ENCODE measurements around the gene TMEM208. TPM values are rescaled to one million over a fixed set of nuclear protein-coding genes. Genes with fewer than 3 reads are reported as not detected.
A peak's percentile ranks its signal among the peaks of the same experiment; 100 is the strongest.

TMEM208 gene
- total RNA-seq, 1 donor from 2014 or later, result 11.0 TPM

- intact Hi-C loops (cut with DNase I), result no loop called here
- ATAC-seq (ENCODE audit: poor library complexity) (no peak), DNase-seq (no peak)
These were observed 18.7 kb downstream of the TMEM208 start for GRCh38 chr16:67245674-67246080.

- DNase-seq (peak; percentile 86), ATAC-seq (ENCODE audit: poor library complexity) (peak; percentile 56)
- intact Hi-C loops (cut with DNase I), result no loop called here
These were observed 19.3 kb downstream of the TMEM208 start for GRCh38 chr16:67246081-67246755.

- ATAC-seq (ENCODE audit: poor library complexity) (peak; percentile 15), DNase-seq (no peak)
- intact Hi-C loops (cut with DNase I), result no loop called here
These were observed 19.8 kb downstream of the TMEM208 start for GRCh38 chr16:67246756-67247191.

- ATAC-seq (ENCODE audit: poor library complexity), result peak; percentile 85
- intact Hi-C loops (cut with DNase I), result no loop called here
- DNase-seq, result peak; percentile 99
These were observed 20.5 kb downstream of the TMEM208 start, which contains the start of gene FHOD1 for GRCh38 chr16:67247192-67248072. TSS of gene FHOD1 (minus strand) at chr16:67247481. CDS start at chr16:67247410, 71 bp downstream.

GRCh38 chr16:67248073-67248400, 21.1 kb downstream of the TMEM208 start:
- DNase-seq, result no peak
- ATAC-seq (ENCODE audit: poor library complexity), result peak; percentile 1
- intact Hi-C loops (cut with DNase I), result no loop called here

GRCh38 chr16:67248401-67249177, 21.7 kb downstream of the TMEM208 start, which contains the start of gene SLC9A5:
TSS of gene SLC9A5 (plus strand) at chr16:67248979. CDS start at chr16:67249015, 36 bp downstream.
- ATAC-seq (ENCODE audit: poor library complexity), result no peak
- intact Hi-C loops (cut with DNase I), result no loop called here
- peak; percentile 61 for DNase-seq

GRCh38 chr16:67249178-67250044, 22.5 kb downstream of the TMEM208 start:
- intact Hi-C loops (cut with DNase I), result no loop called here
- ATAC-seq (ENCODE audit: poor library complexity) (no peak), DNase-seq (no peak)

GRCh38 chr16:67250045-67250327, 23.1 kb downstream of the TMEM208 start:
- intact Hi-C loops (cut with DNase I), result no loop called here

GRCh38 chr16:67252609-67253497, 25.9 kb downstream of the TMEM208 start:
- DNase-seq, result no peak
- intact Hi-C loops (cut with DNase I), result no loop called here
- no peak for ATAC-seq (ENCODE audit: poor library complexity)

More at GRCh38 chr16:67250045-67250327, 23.1 kb downstream of the TMEM208 start:
- no peak for ATAC-seq (ENCODE audit: poor library complexity)
- no peak for DNase-seq

- intact Hi-C loops (cut with DNase I), result no loop called here
- no peak for DNase-seq
- peak; percentile 32 for ATAC-seq (ENCODE audit: poor library complexity)
These were observed 28.0 kb downstream of the TMEM208 start for GRCh38 chr16:67254801-67255552.

- DNase-seq (no peak), ATAC-seq (ENCODE audit: poor library complexity) (no peak)
- intact Hi-C loops (cut with DNase I), result no loop called here
These were observed 28.8 kb downstream of the TMEM208 start for GRCh38 chr16:67255553-67256221.

- intact Hi-C loops (cut with DNase I), result no loop called here
- DNase-seq (no peak), ATAC-seq (ENCODE audit: poor library complexity) (no peak)
These were observed 29.8 kb downstream of the TMEM208 start for GRCh38 chr16:67256701-67257230.

- DNase-seq, result no peak
- ATAC-seq (ENCODE audit: poor library complexity), result no peak
- intact Hi-C loops (cut with DNase I), result no loop called here
These were observed 30.7 kb downstream of the TMEM208 start for GRCh38 chr16:67257486-67258160.

- ATAC-seq (ENCODE audit: poor library complexity) (no peak), DNase-seq (no peak)
- intact Hi-C loops (cut with DNase I), result no loop called here
These were observed 31.4 kb downstream of the TMEM208 start for GRCh38 chr16:67258161-67258835.

GRCh38 chr16:67259705-67260104, 32.8 kb downstream of the TMEM208 start:
- DNase-seq (no peak), ATAC-seq (ENCODE audit: poor library complexity) (no peak)
- intact Hi-C loops (cut with DNase I), result loop anchor here (10.0 kb wide), 1 partner anchor 135 kb away; the partner anchor contains the start of gene TPPP3
